Activated T-cell treated with anti-CD3 and anti-CD28 coated beads, Interleukin-2, amount 50 U/mL, for 24 hours (primary cell): ENCODE results near the gene SLC13A2.

Source experiments
- DNase-seq: peaks from one replicate; pipeline ENCODE4 v3.0.0-alpha.2; 2020
- H3K27ac Mint-ChIP-seq: 2 replicates; pipeline ENCODE4 v1.8.0; 2020; ENCODE audit warnings: mild to moderate bottlenecking, mixed read lengths
- H3K27me3 Mint-ChIP-seq: 2 replicates; pipeline ENCODE4 v1.8.0; 2020; ENCODE audit warnings: mixed read lengths
- H3K36me3 Mint-ChIP-seq: 2 replicates; pipeline ENCODE4 v1.8.0; 2020; ENCODE audit warnings: low read depth, mixed read lengths
- H3K4me1 Mint-ChIP-seq: 2 replicates; pipeline ENCODE4 v1.8.0; 2020; ENCODE audit warnings: low read depth, mixed read lengths
- H3K4me3 Mint-ChIP-seq: 2 replicates; pipeline ENCODE4 v1.8.0; 2020; ENCODE audit warnings: mild to moderate bottlenecking, moderate library complexity, mixed read lengths
- H3K9me3 Mint-ChIP-seq: 2 replicates; pipeline ENCODE4 v1.8.0; 2020; ENCODE audit warnings: mixed read lengths

The SLC13A2 gene

GRCh38 chr17:28478712-28479615, 5.5 kb downstream of the SLC13A2 start:
- Mint-ChIP-seq H3K36me3 (no peaks in the 10 kb centered on the region), H3K4me1 (peaks cover 10% of the 10 kb centered on the region), H3K27me3 (no peaks in the 10 kb centered on the region), H3K4me3 (no peak overlapping the region), H3K9me3 (no peaks in the 10 kb centered on the region), H3K27ac (no peak overlapping the region)
- no peak for DNase-seq

GRCh38 chr17:28480278-28480677, 6.8 kb downstream of the SLC13A2 start:
- H3K4me3 Mint-ChIP-seq = no peak overlapping the region
- H3K9me3 Mint-ChIP-seq = no peaks in the 10 kb centered on the region
- H3K27me3 Mint-ChIP-seq = no peaks in the 10 kb centered on the region
- peaks cover 14% of the 10 kb centered on the region for H3K4me1 Mint-ChIP-seq
- H3K36me3 Mint-ChIP-seq = no peaks in the 10 kb centered on the region
- no peak for DNase-seq
- H3K27ac Mint-ChIP-seq = no peak overlapping the region

DNA sequence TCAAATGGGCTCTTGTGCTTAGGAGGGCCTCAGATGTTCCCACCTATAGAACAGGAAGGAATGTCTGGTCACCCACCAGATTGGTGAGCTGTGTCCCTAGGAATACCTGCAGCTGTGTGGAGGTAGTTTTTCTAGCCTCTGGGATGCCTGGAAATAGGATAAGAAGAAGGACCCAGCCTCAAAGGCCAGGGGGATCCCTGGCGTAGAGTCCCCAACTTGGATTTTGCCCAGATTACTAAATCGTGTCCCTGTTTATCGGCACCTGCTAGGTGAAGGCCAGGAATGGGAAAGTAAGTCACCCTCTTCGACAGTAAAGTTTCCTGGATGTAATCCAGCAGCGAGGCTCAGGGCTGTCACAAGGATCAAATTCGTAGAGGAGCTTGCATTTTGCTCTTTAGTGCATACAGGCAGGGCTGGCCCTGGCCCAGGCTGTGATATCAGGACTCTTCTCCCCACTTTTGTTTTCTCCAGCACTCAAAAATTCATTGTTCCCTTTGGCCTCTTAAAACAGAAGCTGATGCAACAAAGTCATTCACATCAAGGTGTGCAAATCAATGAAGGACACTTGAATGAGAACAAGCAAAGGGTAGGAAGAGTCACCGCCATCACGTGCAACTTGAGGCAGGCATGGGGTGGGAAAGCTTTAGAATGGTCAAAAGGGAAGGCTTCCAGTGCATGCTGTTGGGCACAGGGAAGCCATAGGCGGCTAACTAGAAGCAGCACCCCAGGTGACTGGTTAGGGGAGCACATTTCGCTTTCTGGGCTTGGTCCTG, 7.5 kb downstream of the SLC13A2 start:
- H3K9me3 Mint-ChIP-seq = no peaks in the 10 kb centered on the region
- no peaks in the 10 kb centered on the region for H3K27me3 Mint-ChIP-seq
- H3K27ac Mint-ChIP-seq = no peak overlapping the region
- H3K4me1 Mint-ChIP-seq = peaks cover 7% of the 10 kb centered on the region
- H3K36me3 Mint-ChIP-seq = no peaks in the 10 kb centered on the region
- H3K4me3 Mint-ChIP-seq = no peak overlapping the region
- no peak for DNase-seq

DNA sequence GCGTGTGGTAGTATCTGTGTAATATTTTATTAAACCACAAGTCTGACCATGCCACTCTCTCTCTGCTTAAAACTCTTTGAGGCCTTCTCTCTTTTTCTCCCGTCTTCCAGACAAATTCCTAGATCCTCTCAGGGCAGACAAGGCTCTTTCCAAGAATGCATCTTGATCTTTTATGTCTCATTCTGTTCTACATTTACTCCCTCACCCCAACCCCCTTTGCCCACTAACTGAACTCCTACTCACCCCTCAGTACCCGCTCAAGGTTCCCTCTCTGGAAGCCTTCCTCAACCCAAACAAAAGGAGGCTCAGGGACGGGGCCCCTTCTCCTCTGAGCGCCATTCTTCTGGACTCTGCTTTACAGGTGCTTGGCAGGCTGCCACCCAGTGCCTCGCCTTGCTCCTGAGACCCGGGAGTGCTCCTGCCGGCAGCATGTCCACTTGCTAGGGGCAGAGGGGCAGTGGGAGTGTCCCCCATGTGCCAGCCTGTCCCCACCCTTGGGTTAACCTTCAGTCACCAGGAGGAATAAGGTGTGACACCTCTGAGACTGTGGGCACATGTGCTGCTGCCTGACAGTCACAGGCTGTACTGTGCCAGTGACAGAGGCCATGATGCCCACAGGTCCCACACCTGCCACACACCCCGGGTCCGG, 9.2 kb downstream of the SLC13A2 start:
- Mint-ChIP-seq H3K27me3 (no peaks in the 10 kb centered on the region), H3K9me3 (no peaks in the 10 kb centered on the region), H3K4me3 (no peak overlapping the region), H3K27ac (no peak overlapping the region), H3K4me1 (peaks cover 6% of the 10 kb centered on the region), H3K36me3 (no peaks in the 10 kb centered on the region)
- DNase-seq = no peak

DNA sequence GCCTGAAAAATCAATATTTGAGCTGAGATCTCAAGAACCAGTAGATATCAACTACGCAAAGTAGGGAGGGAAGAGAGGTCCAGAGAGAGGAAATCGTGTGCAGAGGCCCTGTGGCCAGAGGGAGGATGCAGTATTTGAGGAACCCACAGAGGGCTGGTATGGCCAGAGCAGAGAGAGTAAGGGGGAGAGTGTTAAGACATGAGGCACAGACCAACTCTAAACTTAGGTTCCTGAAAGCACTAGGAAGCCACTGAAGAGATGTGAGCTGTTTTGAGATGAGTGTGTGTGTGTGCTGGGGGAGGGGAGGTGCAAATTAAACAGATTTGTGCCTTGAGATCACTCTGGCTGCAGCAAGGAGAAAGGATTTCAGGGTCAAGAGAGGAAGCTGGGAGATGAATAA, 10.9 kb downstream of the SLC13A2 start:
- H3K27me3 Mint-ChIP-seq = no peaks in the 10 kb centered on the region
- no peak overlapping the region for H3K4me3 Mint-ChIP-seq
- H3K4me1 Mint-ChIP-seq = peaks cover 6% of the 10 kb centered on the region
- no peak for DNase-seq
- no peak overlapping the region for H3K27ac Mint-ChIP-seq
- no peaks in the 10 kb centered on the region for H3K9me3 Mint-ChIP-seq
- no peaks in the 10 kb centered on the region for H3K36me3 Mint-ChIP-seq

GRCh38 chr17:28485049-28485448, 11.6 kb downstream of the SLC13A2 start:
- H3K27me3 Mint-ChIP-seq = no peaks in the 10 kb centered on the region
- no peaks in the 10 kb centered on the region for H3K9me3 Mint-ChIP-seq
- peaks cover 6% of the 10 kb centered on the region for H3K4me1 Mint-ChIP-seq
- H3K36me3 Mint-ChIP-seq = no peaks in the 10 kb centered on the region
- no peak overlapping the region for H3K27ac Mint-ChIP-seq
- no peak overlapping the region for H3K4me3 Mint-ChIP-seq
- no peak for DNase-seq

DNA sequence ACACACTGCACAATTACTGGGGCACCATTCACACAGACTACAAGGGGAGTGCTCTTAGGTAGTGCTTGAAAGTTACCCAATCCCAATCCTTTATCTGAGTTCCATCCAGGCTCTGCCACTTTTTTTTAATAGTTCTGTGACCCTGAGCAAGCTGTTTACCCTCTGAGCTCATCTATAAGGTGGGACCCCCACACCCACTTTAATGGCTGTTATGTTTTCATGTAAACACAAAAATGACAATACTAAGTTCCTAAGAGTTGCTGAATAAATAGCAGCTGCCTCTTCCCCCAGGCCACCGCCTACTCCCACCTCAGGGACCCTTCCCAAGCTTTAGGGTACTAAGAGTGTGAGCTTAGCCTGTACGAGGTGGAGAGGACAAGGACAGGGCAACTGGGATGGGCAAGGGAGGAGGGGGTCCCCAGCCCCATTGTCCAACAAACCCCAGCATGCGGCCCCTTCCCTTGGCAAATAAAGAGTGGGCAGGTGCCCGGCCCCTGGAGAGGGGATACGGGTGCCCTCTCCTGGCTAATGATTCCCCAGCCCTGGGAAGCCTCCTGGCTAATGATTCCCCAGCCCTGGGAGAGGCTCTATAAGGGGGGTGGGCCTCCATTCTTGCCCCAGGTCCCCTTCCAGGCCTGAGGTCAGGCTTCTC, 14.6 kb downstream of the SLC13A2 start:
- Mint-ChIP-seq H3K27ac (no peak overlapping the region), H3K36me3 (no peaks in the 10 kb centered on the region), H3K27me3 (no peaks in the 10 kb centered on the region), H3K9me3 (no peaks in the 10 kb centered on the region), H3K4me3 (no peak overlapping the region), H3K4me1 (peaks cover 6% of the 10 kb centered on the region)
- no peak for DNase-seq

- Mint-ChIP-seq H3K36me3 (no peaks in the 10 kb centered on the region), H3K9me3 (no peaks in the 10 kb centered on the region), H3K27me3 (no peaks in the 10 kb centered on the region), H3K4me1 (peaks cover 6% of the 10 kb centered on the region), H3K4me3 (no peak overlapping the region), H3K27ac (no peak overlapping the region)
- DNase-seq = no peak
Measured at GRCh38 chr17:28488533-28489276, 15.3 kb downstream of the SLC13A2 start.

DNA sequence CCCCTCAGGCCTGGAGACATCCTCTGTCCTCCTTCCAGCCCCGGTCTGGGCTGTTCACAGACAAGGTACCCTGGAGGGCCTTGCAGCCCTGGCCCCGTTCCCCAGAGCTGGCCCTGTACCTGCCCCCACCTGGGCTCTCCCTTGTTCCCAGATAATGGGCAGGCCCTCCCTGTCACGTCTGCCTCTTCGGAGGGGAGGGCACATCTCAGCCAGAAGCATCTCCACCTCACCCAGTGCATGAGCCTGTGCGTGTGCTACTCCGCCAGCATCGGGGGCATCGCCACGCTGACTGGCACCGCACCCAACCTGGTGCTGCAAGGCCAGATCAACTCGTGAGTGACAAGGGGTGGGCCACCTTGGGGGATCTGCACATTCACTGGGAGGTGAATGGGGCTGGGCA, 17.8 kb downstream of the SLC13A2 start:
- Mint-ChIP-seq H3K9me3 (no peaks in the 10 kb centered on the region), H3K27me3 (no peaks in the 10 kb centered on the region), H3K4me3 (no peak overlapping the region), H3K4me1 (peaks cover 2% of the 10 kb centered on the region), H3K27ac (no peak overlapping the region), H3K36me3 (no peaks in the 10 kb centered on the region)
- no peak for DNase-seq

DNA sequence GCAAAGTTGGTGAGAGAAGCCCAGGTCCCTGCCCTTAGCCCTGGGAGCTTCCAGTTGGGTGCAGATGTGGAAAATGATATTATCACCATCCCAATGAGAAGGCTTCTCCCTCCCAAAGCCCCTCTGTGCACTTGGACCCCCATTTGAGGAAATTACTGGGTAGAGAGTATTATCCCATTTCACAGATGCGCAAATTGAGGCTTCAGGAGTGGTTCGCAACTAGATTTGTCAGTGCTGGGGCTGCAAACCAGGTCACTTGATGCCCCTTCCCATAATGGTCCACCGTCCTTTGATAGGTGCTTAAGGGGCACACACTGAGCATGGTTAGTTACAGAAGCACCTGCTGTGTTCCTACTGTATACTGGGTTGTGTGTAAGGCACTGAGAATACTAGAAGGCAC, 18.4 kb downstream of the SLC13A2 start:
- H3K36me3 Mint-ChIP-seq = no peaks in the 10 kb centered on the region
- peaks cover 2% of the 10 kb centered on the region for H3K4me1 Mint-ChIP-seq
- no peak overlapping the region for H3K27ac Mint-ChIP-seq
- no peaks in the 10 kb centered on the region for H3K9me3 Mint-ChIP-seq
- H3K4me3 Mint-ChIP-seq = no peak overlapping the region
- no peaks in the 10 kb centered on the region for H3K27me3 Mint-ChIP-seq
- no peak for DNase-seq

DNA sequence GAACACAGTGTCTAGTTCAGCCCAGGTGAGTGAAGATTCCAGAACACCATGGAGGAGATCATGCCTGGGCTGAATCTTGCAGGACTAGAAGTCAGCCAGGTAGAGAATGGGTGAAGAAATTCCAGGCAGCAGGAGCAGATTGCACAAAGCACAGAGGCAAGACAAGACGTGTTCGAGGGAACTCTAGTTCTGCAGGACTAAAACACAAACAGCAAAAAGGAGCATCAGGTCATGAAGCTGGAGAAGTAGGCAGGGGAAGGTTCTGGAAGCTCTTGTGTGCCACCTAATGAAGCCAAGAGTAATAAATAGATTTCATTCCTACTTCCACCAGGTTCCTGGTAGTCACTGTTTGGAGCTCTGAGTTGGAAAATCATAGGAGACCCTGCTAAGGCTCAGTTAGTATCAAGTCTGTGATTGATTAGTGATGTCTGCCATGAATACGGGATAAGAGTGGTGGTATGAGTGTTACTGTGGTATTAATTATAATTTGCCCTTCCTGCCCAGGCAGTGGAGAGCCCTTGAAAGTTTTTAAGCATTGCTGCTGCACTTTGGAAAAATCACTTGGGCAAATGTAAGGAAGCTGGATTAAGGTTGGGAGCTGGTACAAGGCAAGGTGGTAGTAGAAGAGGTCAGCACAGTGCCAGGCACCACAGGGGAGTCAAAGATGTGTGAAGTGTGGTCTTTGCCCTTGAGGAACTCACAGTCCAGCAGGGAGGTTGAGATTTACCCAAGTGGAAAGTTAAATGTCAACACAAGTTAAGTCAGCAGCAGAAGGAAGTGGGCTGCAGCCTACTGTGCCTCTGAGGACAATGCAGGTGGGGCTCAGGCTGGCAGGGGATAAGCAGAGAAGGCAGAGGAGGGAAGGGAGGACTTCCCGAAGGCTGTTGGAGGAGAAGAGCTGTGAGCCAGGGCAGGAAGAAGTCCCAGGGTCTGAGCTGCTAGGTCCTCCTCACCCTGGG, 19.2 kb downstream of the SLC13A2 start:
- DNase-seq = no peak

DNA sequence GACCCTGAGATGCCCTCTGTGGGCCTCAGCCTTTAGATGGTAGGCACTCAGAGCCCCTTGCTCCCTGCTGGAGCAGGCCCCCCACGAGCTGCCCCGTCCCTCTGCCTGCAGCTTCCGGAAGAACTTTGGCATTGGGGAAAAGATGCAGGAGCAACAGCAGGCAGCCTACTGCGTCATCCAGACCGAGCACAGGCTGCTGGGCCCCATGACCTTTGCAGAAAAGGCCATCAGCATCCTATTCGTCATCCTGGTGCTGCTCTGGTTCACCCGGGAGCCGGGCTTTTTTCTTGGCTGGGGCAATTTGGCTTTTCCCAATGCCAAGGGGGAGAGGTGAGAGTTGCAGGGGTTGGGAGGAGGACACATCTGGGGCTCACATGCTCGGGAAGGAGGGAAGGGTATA, 20.0 kb downstream of the SLC13A2 start:
- Mint-ChIP-seq H3K4me1 (peaks cover 2% of the 10 kb centered on the region), H3K36me3 (no peaks in the 10 kb centered on the region), H3K9me3 (no peaks in the 10 kb centered on the region), H3K27me3 (no peaks in the 10 kb centered on the region), H3K4me3 (no peak overlapping the region), H3K27ac (no peak overlapping the region)
- DNase-seq = no peak

More for the DNA sequence above, 19.2 kb downstream of the SLC13A2 start:
- H3K4me3 Mint-ChIP-seq = no peak overlapping the region
- no peaks in the 10 kb centered on the region for H3K9me3 Mint-ChIP-seq
- H3K27me3 Mint-ChIP-seq = no peaks in the 10 kb centered on the region
- peaks cover 2% of the 10 kb centered on the region for H3K4me1 Mint-ChIP-seq
- H3K27ac Mint-ChIP-seq = no peak overlapping the region
- H3K36me3 Mint-ChIP-seq = no peaks in the 10 kb centered on the region
